Muscle of arm (tissue), 14 donors: ENCODE data around the gene HINFP. TPM values are rescaled to one million over a fixed set of nuclear protein-coding genes. Genes with fewer than 3 reads are reported as not detected.

Experiments used
- DNase-seq: peaks from one replicate; pipeline ENCODE4 v3.0.0-alpha.2; 2013
- long read RNA-seq, 11 donors: transcript quantifications; one replicate each; lab custom pipeline, GENCODE V29; 2026
- polyA plus RNA-seq, 12 donors: library from polyadenylated mRNA; unstranded; fragments of 120-200 nt; gene quantifications; one replicate each; pipeline ENCODE4 v1.2.1, GENCODE V29; 2013; ENCODE audit not compliant: insufficient read length in 12 of 12

Gene HINFP
- 10 to 100 TPM in 11 of 12 donors, not detected in 1; 14.1 to 28.4 (median 18.9) TPM for polyA plus RNA-seq
- long read RNA-seq, donor 1, partial matches to known transcripts = 0 of 2 reads
- long read RNA-seq, donor 1, other reads (novel, unspliced or antisense) = 0 of 2 reads
- long read RNA-seq, donor 2, partial matches to known transcripts = 0 of 4 reads
- long read RNA-seq, donor 2, other reads (novel, unspliced or antisense) = 0 of 4 reads
- long read RNA-seq, donor 3 = 0 reads
- long read RNA-seq, donor 4 = 0 reads
- long read RNA-seq, donor 5 = 0 reads
- long read RNA-seq, donor 6, partial matches to known transcripts = 0 of 1 reads
- long read RNA-seq, donor 6, other reads (novel, unspliced or antisense) = 0 of 1 reads
- long read RNA-seq, donor 7, partial matches to known transcripts = 0 of 2 reads
- long read RNA-seq, donor 7, other reads (novel, unspliced or antisense) = 0 of 2 reads
- long read RNA-seq, donor 8, partial matches to known transcripts = 0 of 4 reads
- long read RNA-seq, donor 8, other reads (novel, unspliced or antisense) = 0 of 4 reads
- long read RNA-seq, donor 9, partial matches to known transcripts = 0 of 3 reads
- long read RNA-seq, donor 9, other reads (novel, unspliced or antisense) = 0 of 3 reads
- long read RNA-seq, donor 10, partial matches to known transcripts = 0 of 1 reads
- long read RNA-seq, donor 10, other reads (novel, unspliced or antisense) = 0 of 1 reads
- long read RNA-seq, donor 11, partial matches to known transcripts = 0 of 2 reads
- long read RNA-seq, donor 11, other reads (novel, unspliced or antisense) = 0 of 2 reads

DNA sequence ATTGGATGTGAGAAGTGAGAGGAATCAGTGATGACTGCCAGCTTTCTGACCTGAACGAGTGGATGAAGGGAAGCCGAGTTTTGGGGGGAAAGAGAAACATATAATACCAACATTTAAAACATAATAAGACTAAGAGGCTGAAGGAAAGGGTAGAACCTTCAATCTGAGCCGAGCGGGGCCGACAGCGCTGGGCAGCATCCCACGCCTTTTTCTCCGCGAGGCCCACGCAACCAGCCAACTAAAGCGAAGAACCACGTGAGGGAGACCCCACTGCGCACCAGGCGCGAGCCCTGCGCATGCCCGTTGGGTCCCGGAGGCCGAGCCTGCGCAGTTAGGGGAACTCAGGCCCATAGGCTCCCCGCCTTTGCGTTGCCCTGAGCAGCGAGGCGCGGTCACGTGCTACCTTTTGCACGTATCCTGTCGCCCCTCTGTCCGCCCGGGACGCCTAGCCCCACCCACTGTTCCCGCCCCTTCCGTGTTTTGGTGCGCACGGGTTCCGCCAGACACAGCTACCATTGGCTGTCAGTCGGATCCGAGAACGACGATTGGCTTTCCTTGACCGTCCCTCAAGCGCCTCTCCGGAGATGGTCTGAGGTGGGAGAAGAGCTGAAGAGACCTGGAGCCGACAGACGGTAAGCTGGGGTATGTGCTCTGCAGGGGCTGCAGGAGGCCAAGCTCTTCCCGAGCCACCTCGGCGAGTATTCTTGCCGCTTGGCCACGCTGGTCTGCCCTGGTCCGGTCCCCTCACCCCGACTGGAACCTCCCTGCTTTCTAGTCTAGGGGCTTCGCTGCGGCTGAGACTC lies at the start of gene HINFP:
Gene HINFP, plus strand, starts transcription at position 573 of the 803 bp plus-strand sequence. CDS start 5,365 bp downstream, outside the sequence.
- DNase-seq = peak; percentile 99

DNA sequence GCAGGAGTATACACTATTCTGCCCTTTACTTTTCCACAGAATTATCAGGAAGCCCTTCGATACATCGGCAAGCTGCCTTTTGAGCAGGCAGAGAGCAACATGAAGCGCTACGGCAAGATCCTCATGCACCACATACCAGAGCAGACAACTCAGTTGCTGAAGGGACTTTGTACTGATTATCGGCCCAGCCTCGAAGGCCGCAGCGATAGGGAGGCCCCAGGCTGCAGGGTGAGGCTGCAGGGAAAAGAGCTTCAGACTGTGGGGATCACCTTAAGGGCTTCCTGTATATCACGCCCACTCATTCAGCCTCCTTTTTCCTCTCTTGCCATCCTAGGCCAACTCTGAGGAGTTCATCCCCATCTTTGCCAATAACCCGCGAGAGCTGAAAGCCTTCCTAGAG lies 43.5 kb upstream of the HINFP start:
- no peak for DNase-seq

DNA sequence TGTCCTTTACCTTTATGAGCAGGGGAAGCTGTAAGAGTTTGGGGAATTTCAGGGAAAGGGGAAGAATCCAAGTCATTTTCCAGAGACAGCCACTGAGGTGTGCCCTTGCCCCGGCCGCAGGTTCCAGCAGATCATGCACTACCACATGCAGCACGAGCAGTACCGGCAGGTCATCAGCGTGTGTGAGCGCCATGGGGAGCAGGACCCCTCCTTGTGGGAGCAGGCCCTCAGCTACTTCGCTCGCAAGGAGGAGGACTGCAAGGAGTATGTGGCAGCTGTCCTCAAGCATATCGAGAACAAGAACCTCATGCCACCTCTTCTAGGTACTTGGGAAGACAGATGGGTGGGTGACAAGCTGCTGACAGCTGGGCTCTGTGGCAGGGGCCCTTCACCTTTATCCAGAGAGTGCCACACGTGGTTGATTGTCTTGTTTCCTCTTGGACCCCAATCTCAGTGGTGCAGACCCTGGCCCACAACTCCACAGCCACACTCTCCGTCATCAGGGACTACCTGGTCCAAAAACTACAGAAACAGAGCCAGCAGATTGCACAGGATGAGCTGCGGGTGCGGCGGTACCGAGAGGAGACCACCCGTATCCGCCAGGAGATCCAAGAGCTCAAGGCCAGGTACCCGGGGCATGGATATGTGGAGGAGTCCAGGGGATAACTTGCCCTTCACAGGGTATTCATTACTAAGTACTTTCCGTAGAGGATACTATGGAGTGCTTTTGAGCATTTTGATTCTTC lies 42.5 kb upstream of the HINFP start:
- DNase-seq = no peak

DNA sequence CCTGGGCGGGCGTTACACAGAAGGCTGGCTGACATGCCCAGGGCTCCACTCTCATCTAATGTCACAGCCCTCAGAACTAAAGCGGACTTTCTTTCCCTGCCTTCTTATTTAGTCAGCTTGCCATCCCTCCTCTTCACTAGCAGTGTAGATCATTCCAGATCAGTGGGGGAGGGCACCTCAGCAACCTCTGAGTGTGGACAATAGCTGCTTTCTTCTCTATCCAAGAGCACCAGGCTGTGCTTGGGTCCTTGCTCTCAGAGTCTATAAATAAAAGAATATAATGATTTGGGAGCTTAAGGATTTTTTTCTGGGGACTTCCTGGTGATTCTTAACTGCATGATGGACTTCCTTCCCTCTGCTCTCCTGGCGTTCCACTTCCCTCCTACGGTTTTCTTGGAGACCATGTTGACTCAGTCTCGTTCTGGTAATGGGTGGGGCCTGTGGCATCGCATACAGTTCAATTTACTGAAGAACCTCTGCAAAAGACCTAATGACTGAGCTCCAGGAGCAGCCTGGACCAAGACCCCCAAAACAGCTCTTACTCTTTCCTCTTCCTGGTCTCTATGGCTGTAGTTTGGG lies 39.6 kb upstream of the HINFP start:
- no peak for DNase-seq

- peak; percentile 99 for DNase-seq
Measured at GRCh38 chr11:119084663-119085436, 36.5 kb upstream of the HINFP start, which contains the start of gene HMBS. TSS of gene HMBS (plus strand) at chr11:119084881. CDS start at chr11:119085034, 153 bp downstream.

DNA sequence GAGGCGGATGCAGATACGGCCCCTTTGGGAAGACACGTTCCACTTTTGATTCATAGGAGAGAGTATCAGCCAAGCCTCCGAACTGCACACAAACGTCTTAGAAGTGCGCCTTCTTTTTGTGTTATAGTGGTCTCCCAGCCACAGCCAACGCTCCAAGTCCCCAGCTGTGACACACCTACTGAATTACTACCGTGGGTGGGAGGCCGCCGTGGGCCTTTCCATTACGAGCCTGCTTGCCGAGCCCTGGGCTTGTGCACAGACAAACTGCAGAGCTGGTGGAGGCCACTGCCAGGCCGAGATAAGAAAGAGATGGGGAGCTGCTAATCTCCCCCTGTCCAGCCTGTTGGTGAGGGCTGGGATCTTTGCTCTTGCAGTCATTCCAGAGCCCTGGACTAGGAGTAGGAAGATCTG lies 35.9 kb upstream of the HINFP start:
- DNase-seq = no peak

- DNase-seq = no peak
Measured at GRCh38 chr11:119087123-119087522, 34.3 kb upstream of the HINFP start.

GRCh38 chr11:119087747-119088241 lies 33.6 kb upstream of the HINFP start:
- no peak for DNase-seq

- no peak for DNase-seq
Measured at GRCh38 chr11:119088406-119088805, 33.0 kb upstream of the HINFP start.

GRCh38 chr11:119089319-119089718 lies 32.1 kb upstream of the HINFP start:
- no peak for DNase-seq

DNA sequence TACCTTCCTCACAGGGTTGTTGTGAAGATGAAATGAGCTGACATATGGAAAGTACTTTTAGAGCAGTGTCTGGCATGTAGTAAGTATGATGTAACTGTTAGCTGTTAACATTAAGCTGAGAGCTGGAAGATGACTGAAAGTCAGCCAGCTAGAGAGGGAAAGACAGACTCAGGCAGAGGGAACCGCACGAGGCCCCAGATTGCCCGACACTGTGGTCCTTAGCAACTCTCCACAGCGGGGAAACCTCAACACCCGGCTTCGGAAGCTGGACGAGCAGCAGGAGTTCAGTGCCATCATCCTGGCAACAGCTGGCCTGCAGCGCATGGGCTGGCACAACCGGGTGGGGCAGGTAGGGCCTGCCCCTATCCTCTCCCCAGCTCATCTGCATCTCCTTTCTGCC lies 30.2 kb upstream of the HINFP start:
- DNase-seq = no peak

- no peak for DNase-seq
Measured at GRCh38 chr11:119091966-119092879, 29.2 kb upstream of the HINFP start.

GRCh38 chr11:119092880-119093842 lies 28.2 kb upstream of the HINFP start:
- DNase-seq = no peak

DNA sequence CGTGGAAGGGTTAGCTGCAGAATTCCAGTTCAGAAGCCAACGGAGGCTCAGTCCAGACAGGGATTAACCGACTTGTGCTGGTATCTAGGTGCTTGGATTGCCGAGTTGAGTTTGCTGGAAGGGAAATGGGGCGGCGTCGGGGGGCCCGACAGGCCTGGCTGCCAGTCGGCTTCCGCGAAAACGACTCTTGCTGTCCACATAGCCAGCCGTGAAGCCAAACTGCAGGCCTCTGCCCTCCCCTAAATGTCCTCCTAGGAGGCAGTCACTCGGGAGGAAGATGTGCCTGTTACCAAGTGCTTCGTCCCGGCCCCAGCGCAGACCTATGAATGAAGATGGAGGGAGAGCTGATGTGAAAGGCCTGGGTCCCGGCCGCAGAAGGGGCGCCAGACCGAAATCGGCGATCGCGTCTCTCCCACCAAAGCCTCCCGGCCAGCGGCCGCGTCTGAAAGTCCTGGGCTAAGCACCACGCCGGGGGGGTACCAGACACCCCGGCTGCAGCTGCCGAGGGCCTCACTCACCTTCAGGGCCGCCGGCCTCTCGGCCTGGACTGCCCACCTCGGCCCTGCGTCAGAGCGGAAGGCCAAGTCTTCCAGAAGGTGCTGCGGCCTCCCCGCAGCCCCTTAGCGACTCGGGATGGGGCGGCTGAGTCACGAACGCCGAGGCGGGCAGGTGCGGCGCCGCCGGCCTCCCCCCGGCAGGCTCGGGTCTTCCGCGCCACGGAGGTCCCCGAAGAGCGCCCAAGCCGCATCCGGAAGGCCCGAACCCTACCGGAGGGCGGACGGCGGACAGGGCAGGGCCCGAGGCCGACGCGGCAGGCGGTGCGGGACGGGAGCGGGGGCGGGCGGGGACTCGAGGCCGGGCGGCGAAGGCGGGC lies 27.2 kb upstream of the HINFP start:
- DNase-seq = no peak

- no peak for DNase-seq
Measured at GRCh38 chr11:119094816-119095065, 26.6 kb upstream of the HINFP start.

- DNase-seq = peak; percentile 99
Measured at GRCh38 chr11:119095066-119095880, 26.1 kb upstream of the HINFP start.
